ENCODE results near the gene N4BP2.

- no peak for TF ChIP-seq CTCF (IDR thresholded peaks at IDR 0.05)
- TF ChIP-seq POLR2A (IDR thresholded peaks at IDR 0.05): no peak
Observed at GRCh38 chr4:40114206-40114605, 57.6 kb downstream of the N4BP2 start.
